ENCODE results near the gene TMEM101. TPM values are rescaled to one million over a fixed set of nuclear protein-coding genes. Genes with fewer than 3 reads are reported as not detected.
"Not testable (repeated sequence)": the region's sequence is repeated elsewhere in the genome, so short reads cannot be mapped to it uniquely, and the experiment has no call there.

The TMEM101 gene
- total RNA-seq, 4 donors from 2014 or later, result 1.5 to 76.1 (median 49.8) TPM

GRCh38 chr17:44059101-44059892 is 44.5 kb upstream of the TMEM101 start:
- Histone ChIP-seq H3K27ac (no peak overlapping the region), H3K36me3 (no peaks in the 10 kb centered on the region), H3K4me1 (no peaks in the 10 kb centered on the region), H3K9me3 (no peaks in the 10 kb centered on the region), H3K4me3 (no peak overlapping the region), H3K27me3 (no peaks in the 10 kb centered on the region)
- TF ChIP-seq CTCF (IDR thresholded peaks at IDR 0.05) (no peak), POLR2A (IDR thresholded peaks at IDR 0.05) (no peak)
- intact Hi-C loops (cut with DNase I; ENCODE audit: low total_unique reads), result no loop called here
- no peak for DNase-seq

- no peaks in the 10 kb centered on the region for H3K4me1 ChIP-seq
- H3K36me3 ChIP-seq, result no peaks in the 10 kb centered on the region
Observed at GRCh38 chr17:44053125-44053872, 38.5 kb upstream of the TMEM101 start.

GRCh38 chr17:44049294-44050060 is 34.7 kb upstream of the TMEM101 start:
- Histone ChIP-seq H3K4me3 (no peak overlapping the region), H3K36me3 (no peaks in the 10 kb centered on the region), H3K4me1 (no peaks in the 10 kb centered on the region), H3K27me3 (no peaks in the 10 kb centered on the region), H3K9me3 (no peaks in the 10 kb centered on the region), H3K27ac (no peak overlapping the region)
- DNase-seq, result no peak
- TF ChIP-seq POLR2A (IDR thresholded peaks at IDR 0.05) (no peak), CTCF (IDR thresholded peaks at IDR 0.05) (no peak)
- intact Hi-C loops (cut with DNase I; ENCODE audit: low total_unique reads), result no loop called here

More at GRCh38 chr17:44053125-44053872, 38.5 kb upstream of the TMEM101 start:
- H3K9me3 ChIP-seq, result no peaks in the 10 kb centered on the region
- TF ChIP-seq CTCF (IDR thresholded peaks at IDR 0.05), result no peak
- no peak for TF ChIP-seq POLR2A (IDR thresholded peaks at IDR 0.05)
- no peak overlapping the region for H3K27ac ChIP-seq
- intact Hi-C loops (cut with DNase I; ENCODE audit: low total_unique reads), result no loop called here
- H3K4me3 ChIP-seq, result no peak overlapping the region
- no peak for DNase-seq
- no peaks in the 10 kb centered on the region for H3K27me3 ChIP-seq

- not testable (repeated sequence) for H3K36me3 ChIP-seq
Observed at GRCh38 chr17:44046893-44047292, 32.1 kb upstream of the TMEM101 start.

GRCh38 chr17:44045486-44045885 is 30.7 kb upstream of the TMEM101 start:
- TF ChIP-seq CTCF (IDR thresholded peaks at IDR 0.05), result no peak
- no peak for TF ChIP-seq POLR2A (IDR thresholded peaks at IDR 0.05)
- Histone ChIP-seq H3K36me3 (no peaks in the 10 kb centered on the region), H3K27ac (no peak overlapping the region), H3K4me3 (no peak overlapping the region), H3K9me3 (no peaks in the 10 kb centered on the region), H3K27me3 (no peaks in the 10 kb centered on the region), H3K4me1 (peaks cover 0 to 4% of the 10 kb centered on the region in 2 donors)
- no peak for DNase-seq
- intact Hi-C loops (cut with DNase I; ENCODE audit: low total_unique reads), result no loop called here

More at GRCh38 chr17:44046893-44047292, 32.1 kb upstream of the TMEM101 start:
- H3K9me3 ChIP-seq; H3K27me3 ChIP-seq; H3K4me1 ChIP-seq; H3K27ac ChIP-seq; intact Hi-C loops (cut with DNase I; ENCODE audit: low total_unique reads); H3K4me3 ChIP-seq; DNase-seq: not testable (repeated sequence)
